ENCODE measurements around the gene ARHGAP31.

DNA sequence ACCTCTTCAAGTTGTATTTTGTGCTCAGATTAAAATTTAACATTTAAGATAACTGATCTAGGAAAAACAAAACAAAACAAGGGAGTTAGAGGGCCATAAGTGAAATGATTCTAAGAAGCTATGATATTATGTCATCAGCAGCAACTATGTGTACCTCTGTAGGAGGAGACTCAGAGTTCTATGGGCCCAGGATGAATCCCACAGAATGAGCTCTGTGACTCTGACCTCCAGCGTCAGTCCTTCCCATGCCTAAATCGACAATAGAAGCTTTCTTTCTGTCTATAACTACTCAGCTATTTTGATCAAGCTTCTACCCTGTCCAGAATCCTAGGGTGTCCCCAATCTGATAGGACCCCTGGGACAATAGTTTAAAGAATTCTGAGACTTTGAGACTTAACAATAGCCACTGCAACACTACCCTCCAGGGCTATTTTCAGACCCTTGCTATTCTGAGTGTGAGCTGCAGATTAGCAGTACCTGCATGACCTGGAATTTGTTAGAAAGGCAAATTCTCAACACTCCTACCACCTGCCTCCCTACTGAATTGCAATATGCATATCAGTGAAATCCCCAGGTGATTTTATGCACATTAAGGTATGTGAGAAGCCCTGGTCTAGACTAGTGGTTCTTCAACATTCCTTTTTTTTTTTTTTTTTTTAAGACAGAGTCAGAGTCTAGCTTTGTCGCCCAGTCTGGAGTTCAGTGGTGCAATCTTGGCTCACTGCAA lies 66.7 kb downstream of the ARHGAP31 start:
- no peak for TF ChIP-seq POLR2A (IDR thresholded peaks at IDR 0.05; ENCODE audit: extremely low read depth, insufficient read length)
- TF ChIP-seq, protein P1, sequence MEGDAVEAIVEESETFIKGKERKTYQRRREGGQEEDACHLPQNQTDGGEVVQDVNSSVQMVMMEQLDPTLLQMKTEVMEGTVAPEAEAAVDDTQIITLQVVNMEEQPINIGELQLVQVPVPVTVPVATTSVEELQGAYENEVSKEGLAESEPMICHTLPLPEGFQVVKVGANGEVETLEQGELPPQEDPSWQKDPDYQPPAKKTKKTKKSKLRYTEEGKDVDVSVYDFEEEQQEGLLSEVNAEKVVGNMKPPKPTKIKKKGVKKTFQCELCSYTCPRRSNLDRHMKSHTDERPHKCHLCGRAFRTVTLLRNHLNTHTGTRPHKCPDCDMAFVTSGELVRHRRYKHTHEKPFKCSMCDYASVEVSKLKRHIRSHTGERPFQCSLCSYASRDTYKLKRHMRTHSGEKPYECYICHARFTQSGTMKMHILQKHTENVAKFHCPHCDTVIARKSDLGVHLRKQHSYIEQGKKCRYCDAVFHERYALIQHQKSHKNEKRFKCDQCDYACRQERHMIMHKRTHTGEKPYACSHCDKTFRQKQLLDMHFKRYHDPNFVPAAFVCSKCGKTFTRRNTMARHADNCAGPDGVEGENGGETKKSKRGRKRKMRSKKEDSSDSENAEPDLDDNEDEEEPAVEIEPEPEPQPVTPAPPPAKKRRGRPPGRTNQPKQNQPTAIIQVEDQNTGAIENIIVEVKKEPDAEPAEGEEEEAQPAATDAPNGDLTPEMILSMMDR (IDR thresholded peaks at IDR 0.05; ENCODE audit: low read depth, low read length): no peak
- TF ChIP-seq MYC (IDR thresholded peaks at IDR 0.05; ENCODE audit: low read depth, low read length): no peak
